CD4-positive, alpha-beta T cell treated with Interferon gamma for 1 hour (primary cell): Measurements from ENCODE around the gene LIMS1.
"Not testable (repeated sequence)": the region's sequence is repeated elsewhere in the genome, so short reads cannot be mapped to it uniquely, and the experiment has no call there.

Experiments used
- DNase-seq: peaks from one replicate; pipeline ENCODE4 v3.0.0-alpha.2; 2020

LIMS1 gene

GRCh38 chr2:108553209-108553919 lies 19.1 kb downstream of the LIMS1 start:
- DNase-seq, result no peak

DNA sequence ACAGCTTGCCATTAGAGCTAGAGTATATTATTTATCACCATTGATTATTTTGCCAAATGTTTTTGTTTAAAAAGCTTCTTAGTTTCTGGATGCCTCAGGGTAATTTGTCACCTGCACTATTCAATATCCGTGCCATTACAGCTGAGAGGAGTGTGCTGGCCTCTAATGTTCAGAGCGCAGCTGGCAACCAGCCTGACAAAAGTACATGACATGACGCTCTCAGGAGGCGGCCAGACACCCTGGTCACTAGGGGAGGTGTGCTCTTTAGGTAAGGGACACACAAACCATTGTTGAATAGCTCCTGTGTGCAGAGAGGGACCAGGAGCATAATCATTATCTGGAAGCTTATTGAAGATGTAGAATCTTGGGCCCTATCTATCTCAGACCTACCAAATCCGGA lies 20.3 kb downstream of the LIMS1 start:
- no peak for DNase-seq

DNA sequence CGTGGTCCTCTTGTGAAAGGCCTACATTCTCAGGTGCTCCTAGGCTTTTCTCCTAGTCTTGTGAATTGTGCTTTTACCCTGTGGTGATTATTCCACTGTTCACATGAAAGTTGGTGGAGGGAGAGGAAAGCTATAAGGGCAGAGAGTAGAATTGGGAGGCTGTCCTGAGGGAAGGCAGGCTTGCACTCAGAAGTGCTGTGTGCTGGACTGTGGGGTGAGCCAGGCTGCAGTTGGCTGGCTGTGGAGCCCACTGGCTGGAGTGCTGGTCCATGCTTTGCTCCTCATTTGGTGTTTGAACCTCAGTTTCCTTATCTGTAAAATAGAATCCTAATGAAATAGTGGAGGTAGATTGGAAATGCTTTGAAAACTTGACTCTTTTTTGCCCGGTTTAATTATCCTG lies 21.3 kb downstream of the LIMS1 start:
- DNase-seq, result no peak

- not testable (repeated sequence) for DNase-seq
These were observed 22.3 kb downstream of the LIMS1 start for GRCh38 chr2:108556581-108556980.

GRCh38 chr2:108560241-108560811 lies 26.1 kb downstream of the LIMS1 start:
- no peak for DNase-seq

- DNase-seq, result no peak
These were observed 26.7 kb downstream of the LIMS1 start for GRCh38 chr2:108560895-108561530.

DNA sequence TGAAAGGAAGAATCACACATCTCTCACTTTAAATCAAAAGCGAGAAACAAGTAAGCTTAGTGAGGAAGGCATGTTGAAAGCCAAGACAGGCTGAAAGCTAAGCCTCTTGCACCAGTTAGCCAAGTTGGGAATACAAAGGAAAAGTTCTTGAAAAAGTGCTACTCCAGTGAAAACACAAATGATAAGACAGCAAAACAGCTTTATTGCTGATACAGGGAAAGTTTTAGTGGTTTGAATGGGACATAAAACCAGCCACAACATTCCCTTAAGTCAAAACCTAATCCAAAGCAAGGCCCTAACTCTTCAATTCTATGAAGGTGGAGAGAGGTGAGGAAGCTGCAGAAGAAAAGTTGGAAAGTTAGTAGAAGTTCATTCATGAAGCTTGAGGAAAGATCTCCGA lies 28.0 kb downstream of the LIMS1 start:
- no peak for DNase-seq

DNA sequence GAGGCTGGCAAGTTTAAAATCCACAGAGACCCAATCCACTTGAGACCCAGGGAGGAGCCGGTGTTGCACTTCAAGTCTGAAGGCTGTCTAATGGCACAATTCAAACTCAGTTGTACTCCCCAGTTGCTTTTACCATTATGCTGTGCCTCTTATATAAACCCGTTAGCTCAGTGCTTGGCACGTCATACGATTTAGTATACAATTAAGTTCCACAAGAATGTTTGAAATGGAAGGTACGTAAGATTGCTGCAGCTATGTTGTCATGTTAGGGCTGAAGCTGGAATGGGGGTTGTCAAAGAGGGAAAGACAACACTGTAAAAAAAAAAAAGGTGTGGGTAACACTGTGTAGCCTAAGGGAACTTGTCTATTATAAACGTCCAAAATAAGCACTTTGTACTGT lies 30.2 kb downstream of the LIMS1 start:
- DNase-seq, result no peak

GRCh38 chr2:108565778-108566375 lies 31.6 kb downstream of the LIMS1 start:
- DNase-seq, result no peak

- DNase-seq, result no peak
These were observed 36.1 kb downstream of the LIMS1 start for GRCh38 chr2:108570416-108570815.

- no peak for DNase-seq
These were observed 37.0 kb downstream of the LIMS1 start for GRCh38 chr2:108571286-108571685.

DNA sequence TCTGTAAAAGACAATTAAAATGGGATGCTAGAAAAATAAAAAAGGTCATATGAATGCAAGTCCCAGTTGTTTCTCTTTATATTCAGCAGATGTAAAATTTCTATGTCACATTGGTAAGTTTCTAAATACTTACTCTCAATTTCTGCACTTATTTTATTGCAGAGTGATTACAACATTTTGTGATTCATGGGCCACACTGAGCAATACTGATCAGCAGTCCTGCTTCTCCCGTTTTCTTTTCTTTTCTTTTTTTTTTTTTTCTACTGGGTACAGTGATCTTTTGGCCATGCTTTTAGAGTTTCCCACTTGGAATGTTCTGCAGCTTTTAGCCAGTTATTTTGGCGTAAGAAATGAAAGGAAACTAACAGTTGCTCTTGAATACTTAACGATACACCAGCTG lies 38.8 kb downstream of the LIMS1 start:
- DNase-seq, result no peak

GRCh38 chr2:108574332-108574731 lies 40.1 kb downstream of the LIMS1 start:
- no peak for DNase-seq

DNA sequence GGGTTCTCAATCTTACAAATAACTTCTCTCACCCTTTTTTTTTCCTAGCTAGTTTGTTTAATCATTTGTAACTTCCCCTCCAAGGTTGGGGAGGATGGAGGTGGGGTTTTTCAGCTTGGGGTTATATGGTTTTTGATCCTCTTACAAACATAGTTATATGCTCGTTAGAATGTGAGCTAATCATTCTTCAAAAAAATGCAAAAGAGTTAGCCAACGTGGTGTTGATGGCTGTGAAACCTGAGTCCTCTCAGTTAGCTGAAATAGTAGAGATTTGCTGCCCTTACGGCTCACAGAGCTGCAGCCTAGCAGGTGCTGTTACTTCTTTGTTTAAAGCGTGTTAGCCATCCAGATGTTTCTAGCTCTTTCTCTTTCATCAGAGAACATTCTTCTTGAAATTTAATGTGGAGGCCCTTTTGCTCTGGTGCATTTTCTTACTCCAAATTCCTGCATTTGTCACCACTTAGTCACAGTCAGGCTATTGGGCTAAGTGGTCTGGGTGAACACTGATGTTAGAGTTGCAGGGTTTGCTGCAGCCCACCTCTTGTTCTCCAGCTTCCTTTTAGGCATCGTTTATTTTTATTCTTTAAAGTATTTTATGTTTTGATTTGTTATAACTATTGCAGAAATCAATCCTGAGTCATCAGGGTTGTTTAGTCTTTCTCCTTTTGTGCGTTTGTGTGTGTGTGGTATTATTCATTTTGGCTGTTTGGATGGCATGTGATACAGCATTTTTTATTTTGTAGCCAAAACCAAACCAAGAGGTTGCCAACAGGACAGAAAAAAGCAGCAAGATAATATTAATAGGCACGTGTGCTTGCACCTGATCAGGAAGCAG lies 41.1 kb downstream of the LIMS1 start:
- DNase-seq, result no peak

DNA sequence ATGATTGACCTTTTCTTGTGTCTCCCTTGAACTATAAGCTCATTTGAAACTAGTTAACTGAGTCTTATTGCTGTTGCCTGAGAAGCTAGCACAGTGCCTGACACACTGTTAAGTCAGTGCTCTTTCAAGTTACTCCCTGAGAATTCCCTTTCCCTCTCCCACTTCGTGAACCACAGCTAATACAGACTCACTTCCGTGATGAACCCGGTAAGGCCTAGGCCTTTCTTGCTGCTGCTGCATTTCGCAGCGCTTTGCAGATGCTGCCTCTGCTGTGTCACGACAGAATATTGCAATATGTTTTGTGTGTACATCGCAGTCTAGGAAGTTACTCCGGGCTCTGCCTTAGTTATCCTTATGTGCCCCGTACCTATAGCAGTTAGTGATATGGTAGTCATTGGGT lies 42.8 kb downstream of the LIMS1 start:
- no peak for DNase-seq

GRCh38 chr2:108579623-108580022 lies 45.4 kb downstream of the LIMS1 start:
- no peak for DNase-seq

- DNase-seq, result no peak
These were observed 45.8 kb downstream of the LIMS1 start for GRCh38 chr2:108580050-108580449.

DNA sequence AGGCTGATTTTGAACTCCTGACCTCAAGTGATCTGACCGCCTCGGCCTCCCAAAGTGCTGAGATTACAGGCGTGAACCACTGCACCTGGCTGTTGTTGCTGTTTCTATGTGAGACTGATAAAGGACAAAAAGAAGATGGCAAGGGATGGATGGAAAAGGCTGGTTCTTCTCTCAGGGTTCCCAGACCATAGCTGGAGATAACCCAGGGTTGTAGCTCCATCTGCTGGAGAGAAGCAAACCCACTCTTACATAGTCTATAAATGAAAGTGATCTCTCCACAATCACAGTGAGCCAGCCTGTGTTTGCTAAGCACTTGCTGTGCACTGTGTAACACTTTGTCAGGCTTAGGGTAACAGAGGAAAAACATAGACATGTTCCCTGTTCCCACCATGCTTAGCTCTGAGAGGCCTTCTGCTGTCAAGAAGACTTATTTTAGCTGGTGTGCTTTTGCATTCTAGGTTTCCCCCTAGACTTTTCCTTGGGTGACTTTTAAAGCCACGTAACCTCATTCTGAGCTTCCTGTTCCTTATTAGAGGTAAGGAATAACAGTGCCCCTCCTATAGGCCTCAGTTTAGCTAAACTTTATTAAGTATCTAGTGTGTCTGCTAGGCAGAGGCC lies 49.7 kb downstream of the LIMS1 start:
- DNase-seq, result peak; percentile 37

- DNase-seq, result peak; percentile 34
These were observed 51.2 kb downstream of the LIMS1 start for GRCh38 chr2:108585436-108585835.

DNA sequence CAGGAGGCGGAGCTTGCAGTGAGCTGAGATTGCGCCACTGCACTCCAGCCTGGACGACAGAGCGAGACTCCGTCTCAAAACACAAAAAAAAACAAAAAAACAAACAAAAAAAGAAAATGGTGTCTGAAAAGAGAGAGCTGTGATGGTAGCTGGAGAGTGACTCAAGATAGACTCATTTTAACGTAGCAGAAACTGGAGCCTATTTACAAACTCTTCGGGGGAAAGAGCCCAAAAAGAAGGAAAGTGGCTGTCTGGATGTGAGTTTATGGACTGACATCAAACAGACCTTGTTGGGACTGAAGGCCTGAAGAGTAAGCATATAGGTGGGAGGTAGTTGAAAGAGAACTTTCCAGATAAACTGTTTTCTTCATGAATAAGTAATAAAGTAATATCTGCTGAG lies 51.8 kb downstream of the LIMS1 start:
- DNase-seq, result no peak

GRCh38 chr2:108586631-108587030 lies 52.4 kb downstream of the LIMS1 start:
- no peak for DNase-seq

GRCh38 chr2:108587621-108588020 lies 53.4 kb downstream of the LIMS1 start:
- DNase-seq, result no peak
